Measurements from ENCODE around the gene OTOL1. TPM values are rescaled to one million over a fixed set of nuclear protein-coding genes. Genes with fewer than 3 reads are reported as not detected.
A peak's percentile ranks its signal among the peaks of the same experiment; 100 is the strongest.

OTOL1 gene
- total RNA-seq, 3 donors from 2014 or later (not counting 1 experiment from before 2014, with no cell fraction given): not detected

DNA sequence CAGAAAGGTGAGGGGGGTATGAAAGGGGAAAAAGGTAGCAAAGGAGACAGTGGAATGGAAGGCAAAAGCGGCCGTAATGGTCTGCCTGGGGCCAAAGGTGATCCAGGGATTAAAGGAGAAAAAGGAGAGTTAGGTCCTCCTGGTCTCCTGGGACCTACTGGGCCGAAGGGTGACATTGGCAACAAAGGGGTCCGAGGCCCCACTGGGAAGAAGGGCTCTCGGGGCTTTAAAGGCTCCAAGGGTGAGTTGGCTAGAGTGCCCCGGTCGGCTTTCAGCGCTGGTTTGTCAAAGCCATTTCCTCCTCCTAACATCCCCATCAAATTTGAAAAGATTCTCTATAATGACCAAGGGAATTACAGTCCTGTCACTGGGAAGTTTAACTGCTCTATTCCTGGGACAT lies 6.7 kb downstream of the OTOL1 start:
- H3K36me3 Mint-ChIP-seq: no peaks in the 10 kb centered on the region
- no peaks in the 10 kb centered on the region for H3K36me3 ChIP-seq (ENCODE audit: control insufficient read depth, insufficient read depth, low read length)
- H3K27me3 ChIP-seq (ENCODE audit: control insufficient read depth, insufficient read depth, low read length): no peaks in the 10 kb centered on the region
- H3K4me1 ChIP-seq (ENCODE audit: control insufficient read depth, insufficient read depth, low read length): no peaks in the 10 kb centered on the region
- no peak for DNase-seq
- no peaks in the 10 kb centered on the region for H3K9me3 ChIP-seq (ENCODE audit: control insufficient read depth, insufficient read depth, low read length)
- no peak overlapping the region for H3K27ac ChIP-seq (ENCODE audit: low read length)
- H3K4me3 Mint-ChIP-seq: no peak overlapping the region
- no peaks in the 10 kb centered on the region for H3K4me1 Mint-ChIP-seq
- H3K4me3 ChIP-seq (ENCODE audit: low read length): no peak overlapping the region
- ATAC-seq: no peak
- H3K27me3 Mint-ChIP-seq (ENCODE audit: low read depth in 2 of 2): peaks cover 0 to 13% of the 10 kb centered on the region in 2 donors
- intact Hi-C loops (cut with micrococcal nuclease): no loop called here
- no peak overlapping the region for H3K27ac Mint-ChIP-seq
- TF ChIP-seq, protein P1, sequence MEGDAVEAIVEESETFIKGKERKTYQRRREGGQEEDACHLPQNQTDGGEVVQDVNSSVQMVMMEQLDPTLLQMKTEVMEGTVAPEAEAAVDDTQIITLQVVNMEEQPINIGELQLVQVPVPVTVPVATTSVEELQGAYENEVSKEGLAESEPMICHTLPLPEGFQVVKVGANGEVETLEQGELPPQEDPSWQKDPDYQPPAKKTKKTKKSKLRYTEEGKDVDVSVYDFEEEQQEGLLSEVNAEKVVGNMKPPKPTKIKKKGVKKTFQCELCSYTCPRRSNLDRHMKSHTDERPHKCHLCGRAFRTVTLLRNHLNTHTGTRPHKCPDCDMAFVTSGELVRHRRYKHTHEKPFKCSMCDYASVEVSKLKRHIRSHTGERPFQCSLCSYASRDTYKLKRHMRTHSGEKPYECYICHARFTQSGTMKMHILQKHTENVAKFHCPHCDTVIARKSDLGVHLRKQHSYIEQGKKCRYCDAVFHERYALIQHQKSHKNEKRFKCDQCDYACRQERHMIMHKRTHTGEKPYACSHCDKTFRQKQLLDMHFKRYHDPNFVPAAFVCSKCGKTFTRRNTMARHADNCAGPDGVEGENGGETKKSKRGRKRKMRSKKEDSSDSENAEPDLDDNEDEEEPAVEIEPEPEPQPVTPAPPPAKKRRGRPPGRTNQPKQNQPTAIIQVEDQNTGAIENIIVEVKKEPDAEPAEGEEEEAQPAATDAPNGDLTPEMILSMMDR (IDR thresholded peaks at IDR 0.05): no peak
- WGBS (ENCODE audit: insufficient coverage): 90% methylated on average over 8 of the region's 8 CpGs
- no peaks in the 10 kb centered on the region for H3K9me3 Mint-ChIP-seq

DNA sequence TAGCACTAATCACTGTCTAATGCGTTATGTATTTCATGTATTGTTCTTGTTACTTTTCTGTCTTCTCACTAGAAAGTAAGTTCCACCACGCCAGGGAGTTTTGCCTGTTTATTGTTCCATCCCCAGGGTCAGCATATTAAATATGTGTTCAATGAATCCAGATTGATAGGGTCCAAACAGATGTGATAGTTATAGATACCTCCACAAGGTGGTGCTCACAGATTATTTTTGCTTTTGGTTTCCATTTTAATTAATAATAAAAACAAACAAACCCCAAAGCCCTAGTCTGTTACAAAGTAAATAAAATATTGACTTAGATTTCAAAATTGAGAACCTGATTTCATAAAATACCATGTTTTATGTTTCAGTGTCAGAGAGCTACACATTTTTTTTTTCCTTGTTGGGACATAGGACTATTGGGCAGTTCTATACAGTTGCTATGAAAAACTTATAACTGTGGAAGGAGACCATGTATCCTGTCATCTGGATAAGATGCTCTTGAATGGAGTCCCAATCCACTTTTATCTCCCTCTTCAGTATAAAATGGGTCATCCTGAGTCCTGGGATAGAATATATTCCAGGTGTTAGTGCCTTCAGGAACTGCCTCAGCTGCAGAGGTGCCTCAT lies 12.4 kb downstream of the OTOL1 start:
- H3K27me3 Mint-ChIP-seq (ENCODE audit: low read depth in 2 of 2): peaks cover 0 to 15% of the 10 kb centered on the region in 2 donors
- Histone ChIP-seq H3K9me3 (ENCODE audit: control insufficient read depth, insufficient read depth, low read length) (no peaks in the 10 kb centered on the region), H3K36me3 (ENCODE audit: control insufficient read depth, insufficient read depth, low read length) (no peaks in the 10 kb centered on the region), H3K27ac (ENCODE audit: low read length) (no peak overlapping the region), H3K4me1 (ENCODE audit: control insufficient read depth, insufficient read depth, low read length) (no peaks in the 10 kb centered on the region), H3K27me3 (ENCODE audit: control insufficient read depth, insufficient read depth, low read length) (no peaks in the 10 kb centered on the region), H3K4me3 (ENCODE audit: low read length) (no peak overlapping the region)
- H3K4me3 Mint-ChIP-seq: no peak overlapping the region
- H3K27ac Mint-ChIP-seq: no peak overlapping the region
- intact Hi-C loops (cut with micrococcal nuclease): no loop called here
- TF ChIP-seq, protein P1 (IDR thresholded peaks at IDR 0.05): no peak
- H3K4me1 Mint-ChIP-seq: no peaks in the 10 kb centered on the region
- 62% methylated on average over 2 of the region's 2 CpGs for WGBS (ENCODE audit: insufficient coverage)
- DNase-seq (peak in 1 of 2 donors; percentile 3), ATAC-seq (no peak)
- no peaks in the 10 kb centered on the region for H3K36me3 Mint-ChIP-seq
- H3K9me3 Mint-ChIP-seq: no peaks in the 10 kb centered on the region

DNA sequence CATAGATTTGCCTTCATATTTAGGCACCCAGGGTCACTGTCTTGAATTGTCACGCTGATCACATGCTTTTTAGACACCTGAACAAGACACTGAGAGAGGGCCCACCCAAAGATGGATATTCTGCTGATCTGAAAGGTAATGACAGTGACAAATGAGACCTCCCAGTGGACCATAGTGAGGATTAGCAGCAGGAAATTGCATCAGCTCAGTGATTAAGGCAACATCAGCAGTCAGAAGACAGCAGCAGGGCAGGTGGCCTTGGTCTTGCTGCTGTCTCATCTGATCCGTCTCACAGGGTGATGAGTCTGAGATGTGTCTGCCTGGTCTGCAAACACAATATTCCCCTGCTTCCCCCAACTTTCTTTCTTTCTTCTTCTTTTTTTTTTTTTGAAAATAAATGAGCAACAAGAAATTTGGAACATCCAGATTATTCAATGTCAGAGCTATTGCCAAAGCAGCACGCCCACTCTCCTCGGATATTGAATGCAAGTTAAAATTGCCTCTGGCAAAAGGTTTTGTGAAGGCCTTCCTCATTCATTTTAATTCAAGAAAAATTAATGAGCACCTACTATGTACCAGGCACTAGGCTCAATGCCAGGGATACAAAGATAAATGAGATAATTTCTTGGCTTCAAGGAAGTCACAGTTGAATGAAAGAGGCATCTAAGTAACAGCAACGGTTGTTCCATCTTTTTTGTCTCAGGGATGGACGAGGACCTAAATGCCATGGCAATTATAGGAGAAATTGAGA lies 14.1 kb downstream of the OTOL1 start:
- H3K27ac Mint-ChIP-seq: no peak overlapping the region
- intact Hi-C loops (cut with micrococcal nuclease): no loop called here
- 90% methylated on average over 6 of the region's 6 CpGs for WGBS (ENCODE audit: insufficient coverage)
- DNase-seq: no peak
- H3K36me3 Mint-ChIP-seq: no peaks in the 10 kb centered on the region
- TF ChIP-seq, protein P1 (IDR thresholded peaks at IDR 0.05): no peak
- H3K27ac ChIP-seq (ENCODE audit: low read length): no peak overlapping the region
- H3K4me1 Mint-ChIP-seq: no peaks in the 10 kb centered on the region
- H3K4me3 Mint-ChIP-seq: no peak overlapping the region
- no peaks in the 10 kb centered on the region for H3K9me3 Mint-ChIP-seq
- H3K27me3 Mint-ChIP-seq (ENCODE audit: low read depth in 2 of 2): peaks cover 3 to 15% of the 10 kb centered on the region in 2 donors
- H3K4me1 ChIP-seq (ENCODE audit: control insufficient read depth, insufficient read depth, low read length): no peaks in the 10 kb centered on the region
- H3K27me3 ChIP-seq (ENCODE audit: control insufficient read depth, insufficient read depth, low read length): no peaks in the 10 kb centered on the region
- ATAC-seq: no peak
- H3K36me3 ChIP-seq (ENCODE audit: control insufficient read depth, insufficient read depth, low read length): no peaks in the 10 kb centered on the region
- H3K4me3 ChIP-seq (ENCODE audit: low read length): no peak overlapping the region
- H3K9me3 ChIP-seq (ENCODE audit: control insufficient read depth, insufficient read depth, low read length): no peaks in the 10 kb centered on the region

Data from natural killer cell (primary cell).